Fibroblast of mammary gland (primary cell): Measurements from ENCODE around the gene AMOTL2.
A peak's percentile ranks its signal among the peaks of the same experiment; 100 is the strongest.

Experiments
- DNase-seq: peaks from one replicate; pipeline ENCODE4 v3.0.0-alpha.2; 2010; ENCODE audit warnings: low read depth
- H3K4me3 ChIP-seq: 2 replicates; pipeline ENCODE4 v1.5.1; 2011; ENCODE audit warnings: low read depth, mild to moderate bottlenecking, low read length, moderate library complexity; ENCODE audit not compliant: control insufficient read depth
- CTCF ChIP-seq: conservative IDR thresholded peaks from 2 replicates; pipeline ENCODE4 v1.5.1; 2011; ENCODE audit warnings: low read depth, low read length, inconsistent platforms; ENCODE audit not compliant: control insufficient read depth, insufficient read depth

AMOTL2 gene

GRCh38 chr3:134330883-134331810 is 43.1 kb downstream of the AMOTL2 start:
- TF ChIP-seq CTCF = no peak
- no peak for DNase-seq
- no peak overlapping the region for H3K4me3 ChIP-seq

- TF ChIP-seq CTCF = no peak
- H3K4me3 ChIP-seq = no peak overlapping the region
- DNase-seq = no peak
These were observed 45.4 kb downstream of the AMOTL2 start for GRCh38 chr3:134328846-134329245.

- TF ChIP-seq CTCF = no peak
- peak; percentile 90 for DNase-seq
- H3K4me3 ChIP-seq = no peak overlapping the region
These were observed 46.1 kb downstream of the AMOTL2 start for GRCh38 chr3:134328147-134328591.

- TF ChIP-seq CTCF = no peak
- no peak overlapping the region for H3K4me3 ChIP-seq
- DNase-seq = peak; percentile 90
These were observed 46.7 kb downstream of the AMOTL2 start for GRCh38 chr3:134327594-134327975.

- peak; percentile 98 for DNase-seq
- no peak for TF ChIP-seq CTCF
- H3K4me3 ChIP-seq = no peak overlapping the region
These were observed 47.3 kb downstream of the AMOTL2 start for GRCh38 chr3:134326760-134327593.

- H3K4me3 ChIP-seq = no peak overlapping the region
- DNase-seq = no peak
- no peak for TF ChIP-seq CTCF
These were observed 48.1 kb downstream of the AMOTL2 start for GRCh38 chr3:134326126-134326525.
